HL-60 (cell line): ENCODE results near the gene AFAP1L1.

Experiments used
- DNase-seq, 2 experiments: peaks; one replicate each; pipeline ENCODE4 v3.0.0-alpha.2; 2010 to 2020; ENCODE audit warnings: low read depth in 1 of 2, low spot score in 1 of 2
- H3K27ac ChIP-seq: fragments of 250-450 bp; sonication (Bioruptor Pico); replicated peaks from 2 replicates; pipeline ENCODE4 v1.5.1; 2020; ENCODE audit warnings: mild to moderate bottlenecking, moderate library complexity
- H3K27me3 ChIP-seq: fragments of 250-450 bp; sonication (Bioruptor Pico); 2 replicates; pipeline ENCODE4 v1.5.1; 2021; ENCODE audit warnings: mild to moderate bottlenecking, moderate library complexity; ENCODE audit not compliant: insufficient read depth, poor library complexity, severe bottlenecking
- H3K4me3 ChIP-seq: replicated peaks from 2 replicates; pipeline ENCODE4 v1.5.1; 2011; ENCODE audit warnings: mild to moderate bottlenecking, control low read depth, low read length; ENCODE audit not compliant: insufficient read depth
- CTCF ChIP-seq: IDR thresholded peaks from one replicate; pipeline ENCODE4 v1.5.1; 2011; ENCODE audit warnings: low read length, control low read depth, inconsistent platforms; ENCODE audit not compliant: insufficient read depth
- GABPA ChIP-seq: IDR thresholded peaks from 2 replicates; pipeline ENCODE4 v1.6.1; 2012; ENCODE audit warnings: low read depth
- POLR2AphosphoS5 ChIP-seq: IDR thresholded peaks from 2 replicates; pipeline ENCODE4 v1.6.1; 2012; ENCODE audit warnings: low read depth
- SPI1 ChIP-seq: IDR thresholded peaks from 2 replicates; pipeline ENCODE4 v1.6.1; 2012; ENCODE audit warnings: low read depth, mild to moderate bottlenecking, borderline replicate concordance
- TF ChIP-seq, protein P1 (sequence below): IDR thresholded peaks from 2 replicates; pipeline ENCODE4 v1.6.1; 2012; ENCODE audit warnings: low read depth; ENCODE audit not compliant: insufficient replicate concordance

Gene AFAP1L1

DNA sequence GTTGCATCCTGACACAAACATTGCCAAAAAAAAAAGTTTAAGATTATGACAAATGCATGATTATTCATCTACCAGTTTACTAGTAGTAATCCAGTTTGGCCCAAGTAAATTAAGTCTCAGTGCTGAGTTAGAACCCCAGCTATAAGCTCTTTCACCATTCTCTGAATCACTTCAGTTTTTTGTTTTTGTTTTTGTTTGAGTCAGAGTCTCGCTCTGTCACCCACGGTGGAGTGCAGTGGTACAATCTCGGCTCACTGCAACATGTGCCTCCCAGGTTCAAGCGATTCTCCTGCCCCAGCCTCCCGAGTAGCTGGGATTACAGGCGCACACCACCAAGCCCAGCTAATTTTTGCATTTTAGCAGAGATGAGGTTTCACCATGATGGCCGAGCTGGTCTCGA, 84.7 kb downstream of the AFAP1L1 start:
- no peaks in the 10 kb centered on the region for H3K27me3 ChIP-seq
- DNase-seq = no peak
- H3K27ac ChIP-seq = no peak overlapping the region
- TF ChIP-seq POLR2AphosphoS5 (no peak), SPI1 (no peak), GABPA (no peak), CTCF (no peak)
- TF ChIP-seq, protein P1, sequence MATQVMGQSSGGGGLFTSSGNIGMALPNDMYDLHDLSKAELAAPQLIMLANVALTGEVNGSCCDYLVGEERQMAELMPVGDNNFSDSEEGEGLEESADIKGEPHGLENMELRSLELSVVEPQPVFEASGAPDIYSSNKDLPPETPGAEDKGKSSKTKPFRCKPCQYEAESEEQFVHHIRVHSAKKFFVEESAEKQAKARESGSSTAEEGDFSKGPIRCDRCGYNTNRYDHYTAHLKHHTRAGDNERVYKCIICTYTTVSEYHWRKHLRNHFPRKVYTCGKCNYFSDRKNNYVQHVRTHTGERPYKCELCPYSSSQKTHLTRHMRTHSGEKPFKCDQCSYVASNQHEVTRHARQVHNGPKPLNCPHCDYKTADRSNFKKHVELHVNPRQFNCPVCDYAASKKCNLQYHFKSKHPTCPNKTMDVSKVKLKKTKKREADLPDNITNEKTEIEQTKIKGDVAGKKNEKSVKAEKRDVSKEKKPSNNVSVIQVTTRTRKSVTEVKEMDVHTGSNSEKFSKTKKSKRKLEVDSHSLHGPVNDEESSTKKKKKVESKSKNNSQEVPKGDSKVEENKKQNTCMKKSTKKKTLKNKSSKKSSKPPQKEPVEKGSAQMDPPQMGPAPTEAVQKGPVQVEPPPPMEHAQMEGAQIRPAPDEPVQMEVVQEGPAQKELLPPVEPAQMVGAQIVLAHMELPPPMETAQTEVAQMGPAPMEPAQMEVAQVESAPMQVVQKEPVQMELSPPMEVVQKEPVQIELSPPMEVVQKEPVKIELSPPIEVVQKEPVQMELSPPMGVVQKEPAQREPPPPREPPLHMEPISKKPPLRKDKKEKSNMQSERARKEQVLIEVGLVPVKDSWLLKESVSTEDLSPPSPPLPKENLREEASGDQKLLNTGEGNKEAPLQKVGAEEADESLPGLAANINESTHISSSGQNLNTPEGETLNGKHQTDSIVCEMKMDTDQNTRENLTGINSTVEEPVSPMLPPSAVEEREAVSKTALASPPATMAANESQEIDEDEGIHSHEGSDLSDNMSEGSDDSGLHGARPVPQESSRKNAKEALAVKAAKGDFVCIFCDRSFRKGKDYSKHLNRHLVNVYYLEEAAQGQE = no peak
- H3K4me3 ChIP-seq = no peak overlapping the region

GRCh38 chr5:149357370-149358293, 86.0 kb downstream of the AFAP1L1 start, which contains the start of gene PCYOX1L:
TSS of gene PCYOX1L (plus strand) at chr5:149358046. CDS start at chr5:149358069, 23 bp downstream.
- Histone ChIP-seq H3K27me3 (no peaks in the 10 kb centered on the region), H3K27ac (peak within 1 kb of the TSS; percentile 79), H3K4me3 (peak within 1 kb of the TSS; percentile 97)
- TF ChIP-seq SPI1 = no peak
- DNase-seq = peak; percentile 80 to 98

DNA sequence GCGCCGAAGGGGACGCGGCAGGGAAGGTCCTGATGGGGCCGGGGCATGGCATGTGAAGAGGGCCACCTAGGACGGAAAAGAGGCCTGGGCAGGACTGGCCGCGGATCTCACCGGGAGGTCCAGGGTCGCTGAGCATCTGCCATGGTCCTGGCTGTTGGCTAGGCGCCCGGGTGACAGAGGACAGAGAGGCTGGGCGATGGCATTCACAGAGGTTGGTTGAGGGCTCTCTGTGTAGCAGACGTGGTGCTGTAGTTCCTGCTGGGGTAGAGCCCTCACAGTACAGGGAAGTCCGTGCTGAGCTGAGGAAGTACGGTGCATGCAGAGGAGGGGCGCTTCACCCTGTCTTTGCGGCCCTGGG, 86.6 kb downstream of the AFAP1L1 start:
- Histone ChIP-seq H3K4me3 (peak overlapping the region; percentile 97), H3K27me3 (no peaks in the 10 kb centered on the region), H3K27ac (peak overlapping the region; percentile 79)
- TF ChIP-seq SPI1 (peak; percentile 74), POLR2AphosphoS5 (peak; percentile 33; the same call in 1 of the 2 replicates), GABPA (no peak)
- peak; percentile 38 to 75 for DNase-seq

DNA sequence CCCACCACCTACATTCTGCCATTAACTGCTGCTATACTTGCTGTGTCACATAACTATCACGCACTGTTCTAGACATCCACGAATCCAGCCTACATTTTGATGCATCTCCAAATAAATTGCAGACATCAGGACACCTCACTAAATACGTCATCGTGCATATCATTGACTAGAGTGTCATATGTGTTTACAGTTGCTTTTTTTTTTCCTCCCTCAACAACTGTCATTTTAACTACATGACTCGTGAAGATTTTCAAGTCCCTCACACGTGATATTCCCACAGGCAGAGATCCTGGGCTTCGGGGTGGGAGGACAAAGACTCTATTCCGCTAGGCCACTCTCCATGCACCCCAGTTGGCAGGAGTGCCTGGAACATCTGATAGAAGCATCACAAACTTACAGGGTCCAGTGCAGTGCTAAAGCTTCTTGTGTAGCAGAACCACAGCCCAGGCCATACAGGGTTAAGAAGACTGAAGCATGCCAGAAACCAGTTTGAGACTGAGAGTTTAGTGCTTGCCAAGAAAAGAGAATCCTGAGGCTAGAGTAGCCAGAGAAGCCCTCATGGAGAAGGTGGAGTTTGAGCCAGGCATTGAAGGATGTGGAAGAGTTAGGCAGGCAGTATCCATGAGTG, 87.3 kb downstream of the AFAP1L1 start:
- no peak for DNase-seq
- H3K27me3 ChIP-seq = no peaks in the 10 kb centered on the region
- peak overlapping the region; percentile 79 for H3K27ac ChIP-seq
- peak overlapping the region; percentile 97 for H3K4me3 ChIP-seq
- TF ChIP-seq, protein P1 = no peak
- TF ChIP-seq GABPA (no peak), CTCF (no peak), POLR2AphosphoS5 (no peak), SPI1 (no peak)
